GM18867 (cell line): ENCODE measurements around the gene TRIM63.
"Not testable (repeated sequence)": the region's sequence is repeated elsewhere in the genome, so short reads cannot be mapped to it uniquely, and the experiment has no call there.

Experiments used
- ATAC-seq: cut with Tn5 transposase; IDR thresholded peaks from one replicate; pipeline ENCODE4 v1.9.1; 2021; ENCODE audit warnings: mild to moderate bottlenecking, moderate library complexity; ENCODE audit not compliant: unreplicated experiment

The TRIM63 gene

GRCh38 chr1:26067432-26067911 is at the start of gene TRIM63:
TRIM63 (minus strand) TSS chr1:26067630; CDS start chr1:26067494, 136 bp downstream.
- ATAC-seq: no peak

- no peak for ATAC-seq
Observed at GRCh38 chr1:26114165-26114927, 46.9 kb upstream of the TRIM63 start.

GRCh38 chr1:26112407-26112775 is 45.0 kb upstream of the TRIM63 start:
- no peak for ATAC-seq

GRCh38 chr1:26111530-26112406 is 44.3 kb upstream of the TRIM63 start, which contains the start of gene PDIK1L:
PDIK1L (plus strand) TSS chr1:26111824; CDS start chr1:26114309, 2,485 bp downstream.
- peak; percentile 73 for ATAC-seq

GRCh38 chr1:26110731-26111529 is 43.5 kb upstream of the TRIM63 start:
- ATAC-seq: peak; percentile 51

GRCh38 chr1:26109229-26110164 is 42.1 kb upstream of the TRIM63 start:
- no peak for ATAC-seq

- not testable (repeated sequence) for ATAC-seq
Observed at GRCh38 chr1:26105226-26105548, 37.8 kb upstream of the TRIM63 start.

- ATAC-seq: no peak
Observed at GRCh38 chr1:26102526-26102925, 35.1 kb upstream of the TRIM63 start.

- no peak for ATAC-seq
Observed at GRCh38 chr1:26102119-26102518, 34.7 kb upstream of the TRIM63 start.

GRCh38 chr1:26100204-26100603 is 32.8 kb upstream of the TRIM63 start:
- not testable (repeated sequence) for ATAC-seq

GRCh38 chr1:26099780-26100179 is 32.4 kb upstream of the TRIM63 start:
- no peak for ATAC-seq

- ATAC-seq: no peak
Observed at GRCh38 chr1:26098602-26099001, 31.2 kb upstream of the TRIM63 start.

GRCh38 chr1:26097696-26098095 is 30.3 kb upstream of the TRIM63 start:
- no peak for ATAC-seq

- ATAC-seq: no peak
Observed at GRCh38 chr1:26096471-26096870, 29.0 kb upstream of the TRIM63 start.

- no peak for ATAC-seq
Observed at GRCh38 chr1:26094677-26095383, 27.4 kb upstream of the TRIM63 start.

GRCh38 chr1:26094076-26094669 is 26.7 kb upstream of the TRIM63 start:
- ATAC-seq: no peak

GRCh38 chr1:26093569-26093968 is 26.1 kb upstream of the TRIM63 start:
- ATAC-seq: not testable (repeated sequence)

GRCh38 chr1:26092422-26092821 is 25.0 kb upstream of the TRIM63 start:
- no peak for ATAC-seq

GRCh38 chr1:26090893-26091292 is 23.5 kb upstream of the TRIM63 start:
- ATAC-seq: no peak
